Sciatic nerve (tissue), 2 donors: Measurements from ENCODE around the gene SLC26A1. TPM values are rescaled to one million over a fixed set of nuclear protein-coding genes. Genes with fewer than 3 reads are reported as not detected.
"Not testable (repeated sequence)": the region's sequence is repeated elsewhere in the genome, so short reads cannot be mapped to it uniquely, and the experiment has no call there.

Experiments used
- ATAC-seq: fragments of 200-7000 bp; cut with Tn5 transposase; one replicate; pipeline ENCODE4 v1.9.1; 2020; ENCODE audit warnings: mild to moderate bottlenecking, moderate library complexity
- DNase-seq: peaks from one replicate; pipeline ENCODE4 v3.0.0-alpha.2; 2020; ENCODE audit warnings: low spot score
- intact Hi-C: fragments of 100-400 bp; cut with DNase I; formaldehyde crosslinking; loops from one replicate; pipeline ENCODE4 v1.14.2; 2022
- total RNA-seq: library from RNA; stranded (reverse); fragmentation: NEBNext Ultra II Directional; extraction: Animal tissue kit (Norgen Biotek cat#: 25700); gene quantifications from one replicate; pipeline ENCODE4 v1.2.1, GENCODE V29; 2021
- donor health status: DM: no; HTN: no; CAD: no.
- donor health status: DM: no; HTN: no; CAD: no.

The SLC26A1 gene
- total RNA-seq, 1 donor from 2014 or later = 0.45 TPM

- intact Hi-C loops = no loop called here
- no peak for DNase-seq
- no peak for ATAC-seq
Observed at GRCh38 chr4:1002631-1003251, 9.5 kb upstream of the SLC26A1 start.

- intact Hi-C loops = no loop called here
- ATAC-seq (peak; percentile 76), DNase-seq (no peak)
Observed at GRCh38 chr4:1002131-1002630, 9.0 kb upstream of the SLC26A1 start.

DNA sequence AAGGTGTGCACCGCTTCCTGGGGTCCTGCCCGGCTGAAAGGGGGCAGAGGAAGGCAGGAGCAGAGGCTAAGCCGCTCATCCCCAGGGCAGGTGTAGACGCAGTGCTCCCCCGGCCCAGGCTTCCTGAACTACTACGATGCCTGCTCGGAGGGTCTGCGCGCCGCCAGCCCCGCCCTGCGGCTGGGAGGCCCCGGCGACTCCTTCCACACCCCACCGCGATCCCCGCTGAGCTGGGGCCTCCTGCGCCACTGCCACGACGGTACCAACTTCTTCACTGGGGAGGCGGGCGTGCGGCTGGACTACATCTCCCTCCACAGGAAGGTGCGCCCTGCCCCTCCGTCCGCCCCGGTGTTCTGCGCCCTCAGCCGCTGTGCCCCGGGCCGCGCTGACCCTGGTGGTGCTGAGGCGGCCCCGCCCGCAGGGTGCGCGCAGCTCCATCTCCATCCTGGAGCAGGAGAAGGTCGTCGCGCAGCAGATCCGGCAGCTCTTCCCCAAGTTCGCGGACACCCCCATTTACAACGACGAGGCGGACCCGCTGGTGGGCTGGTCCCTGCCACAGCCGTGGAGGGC, 8.4 kb upstream of the SLC26A1 start:
- DNase-seq (no peak), ATAC-seq (no peak)
- intact Hi-C loops = no loop called here

DNA sequence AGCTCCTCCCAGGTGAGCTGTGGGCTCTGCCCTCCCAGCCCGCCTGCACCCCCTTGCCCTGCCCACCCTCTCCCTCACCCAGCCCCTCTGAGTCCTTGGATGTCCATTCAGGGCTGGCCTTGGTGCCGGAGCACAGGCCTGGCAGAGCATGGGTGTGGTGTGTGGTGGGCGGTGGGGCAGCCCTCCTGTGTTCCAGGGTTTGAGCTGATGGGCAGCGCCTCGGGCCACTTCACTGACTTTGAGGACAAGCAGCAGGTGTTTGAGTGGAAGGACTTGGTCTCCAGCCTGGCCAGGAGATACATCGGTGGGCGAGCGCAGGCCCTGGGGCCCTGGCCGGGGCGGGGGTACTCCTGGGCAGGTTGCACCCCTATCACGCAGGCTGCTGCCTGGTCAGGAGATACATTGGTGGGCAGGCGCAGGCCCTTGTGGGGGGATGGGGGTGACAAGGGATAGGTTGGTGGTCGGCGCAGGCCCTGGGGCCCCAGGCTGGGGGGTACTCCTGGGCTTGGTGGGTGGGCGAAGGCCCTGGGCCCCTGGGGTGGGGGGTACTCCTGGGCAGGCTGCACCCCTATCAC, 7.6 kb upstream of the SLC26A1 start:
- ATAC-seq (no peak), DNase-seq (no peak)
- intact Hi-C loops = no loop called here

DNA sequence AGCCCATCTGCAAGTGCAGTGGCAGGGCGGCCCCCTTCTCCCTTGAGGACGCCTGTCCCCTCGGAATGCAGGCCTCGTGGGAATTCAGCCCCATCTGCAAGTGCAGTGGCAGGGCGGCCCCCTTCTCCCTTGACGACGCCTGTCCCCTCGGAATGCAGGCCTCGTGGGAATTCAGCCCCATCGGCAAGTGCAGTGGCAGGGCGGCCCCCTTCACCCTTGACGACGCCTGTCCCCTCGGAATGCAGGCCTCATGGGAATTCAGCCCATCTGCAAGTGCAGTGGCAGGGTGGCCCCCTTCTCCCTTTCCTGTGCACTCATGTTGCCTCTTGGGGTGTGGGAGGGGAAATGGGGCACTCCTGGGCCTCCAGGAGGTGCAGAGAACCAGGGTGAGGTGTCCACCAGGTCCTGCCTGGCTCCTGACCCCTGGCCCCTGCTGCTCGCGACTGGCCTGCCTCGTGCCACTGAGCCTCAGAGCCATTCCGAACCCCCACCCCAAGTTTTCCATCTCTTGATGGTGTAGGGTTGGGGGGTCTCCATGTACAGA, 6.8 kb upstream of the SLC26A1 start:
- DNase-seq (no peak), ATAC-seq (no peak)
- intact Hi-C loops = no loop called here

DNA sequence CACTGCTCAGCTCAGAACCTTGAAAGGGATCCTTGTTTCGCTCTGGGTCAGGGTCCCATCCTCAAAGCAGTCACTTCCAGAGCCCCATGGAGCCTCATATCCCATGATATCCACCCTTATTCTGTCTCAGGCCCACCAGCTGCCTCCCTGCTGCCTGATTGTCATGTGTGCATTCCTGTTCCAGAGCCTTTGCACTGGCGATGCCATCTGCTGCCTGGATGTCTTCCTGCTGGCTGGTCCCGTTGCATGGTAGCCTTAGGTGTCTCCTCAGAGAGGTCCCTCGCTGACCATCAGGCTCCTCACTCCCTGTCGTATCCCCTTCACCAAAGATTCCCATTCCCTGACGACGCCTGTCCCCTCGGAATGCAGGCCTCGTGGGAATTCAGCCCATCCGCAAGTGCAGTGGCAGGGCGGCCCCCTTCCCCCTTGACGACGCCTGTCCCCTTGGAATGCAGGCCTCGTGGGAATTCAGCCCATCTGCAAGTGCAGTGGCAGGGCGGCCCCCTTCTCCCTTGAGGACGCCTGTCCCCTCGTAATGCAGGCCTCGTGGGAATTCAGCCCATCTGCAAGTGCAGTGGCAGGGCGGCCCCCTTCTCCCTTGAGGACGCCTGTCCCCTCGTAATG, 6.1 kb upstream of the SLC26A1 start:
- ATAC-seq, DNase-seq, intact Hi-C loops: not testable (repeated sequence)

DNA sequence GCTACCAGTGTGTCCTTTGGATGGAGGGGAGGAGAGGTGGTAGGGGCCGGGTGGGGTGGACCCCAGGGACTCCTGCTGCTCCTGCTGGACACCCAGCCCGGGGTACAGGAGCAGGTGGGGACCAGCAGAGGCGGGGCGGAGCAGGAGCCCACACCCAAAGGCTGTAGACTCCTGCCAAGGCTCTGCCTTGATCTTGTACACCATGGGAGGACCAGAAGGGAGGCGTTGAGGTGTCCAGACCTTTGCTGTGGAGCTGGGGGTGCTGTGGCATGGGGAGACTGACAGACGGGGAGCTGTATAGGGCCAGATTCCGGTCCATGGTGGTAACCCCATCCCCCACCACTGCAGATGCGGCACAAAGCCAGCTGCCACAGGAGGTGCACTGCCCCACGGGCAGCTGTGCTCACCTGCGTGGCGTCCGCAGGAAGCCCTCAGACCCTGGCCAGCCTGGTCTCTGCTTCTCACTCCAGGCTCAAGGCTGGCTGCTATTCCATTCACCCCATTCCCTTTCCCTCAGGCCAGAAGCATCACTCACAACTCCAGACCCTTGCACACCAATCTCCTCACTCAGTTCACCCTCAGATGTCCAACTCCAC, 5.0 kb upstream of the SLC26A1 start:
- no peak for ATAC-seq
- DNase-seq = no peak
- intact Hi-C loops = no loop called here

- ATAC-seq (no peak), DNase-seq (no peak)
- intact Hi-C loops = no loop called here
Observed at GRCh38 chr4:997375-998071, 4.3 kb upstream of the SLC26A1 start.

GRCh38 chr4:996997-997374, 3.8 kb upstream of the SLC26A1 start:
- no peak for DNase-seq
- intact Hi-C loops = no loop called here
- no peak for ATAC-seq

GRCh38 chr4:996030-996996, 3.1 kb upstream of the SLC26A1 start:
- DNase-seq = no peak
- intact Hi-C loops = no loop called here
- ATAC-seq = no peak

- DNase-seq (no peak), ATAC-seq (peak; percentile 7)
- intact Hi-C loops = no loop called here
Observed at GRCh38 chr4:995311-996026, 2.3 kb upstream of the SLC26A1 start.

DNA sequence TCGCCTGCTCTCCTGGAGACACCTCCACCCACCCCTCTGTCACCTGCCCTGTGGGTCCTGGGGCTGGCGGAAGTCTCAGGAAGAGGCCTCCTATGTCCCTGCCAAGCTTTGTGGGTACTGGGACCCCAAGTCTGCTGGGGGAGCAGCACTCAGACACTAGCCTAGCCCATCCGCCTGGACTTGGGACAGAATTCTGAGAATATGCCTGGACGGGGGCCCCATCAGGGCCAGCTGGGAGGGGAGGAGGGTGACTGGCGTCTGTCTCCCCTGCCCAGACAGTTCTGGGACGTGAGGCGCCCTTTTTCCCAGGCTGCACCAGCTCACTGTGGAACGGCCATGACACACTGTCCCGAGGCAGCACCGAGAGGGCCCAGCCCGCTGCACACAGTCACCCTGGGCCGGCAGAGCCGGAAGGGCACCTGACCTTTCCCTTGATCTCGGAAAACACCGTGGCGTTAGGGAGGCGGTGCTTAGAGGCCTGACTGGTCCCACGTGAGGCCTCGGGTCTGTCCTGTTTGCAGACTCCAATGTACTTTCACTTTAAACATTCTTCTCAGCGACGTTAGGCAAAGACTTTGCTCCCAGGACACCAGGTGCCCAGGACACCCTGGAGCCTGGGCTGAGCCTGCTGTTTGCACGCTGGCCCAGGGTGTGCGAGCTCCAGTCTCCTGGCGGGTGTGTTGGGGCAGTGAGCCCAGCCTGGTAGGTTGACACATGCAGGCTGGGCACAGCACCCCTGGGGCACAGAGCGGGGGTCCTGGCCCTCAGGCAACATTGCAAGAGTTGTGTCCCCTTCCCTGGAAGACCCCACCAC, 700 bp downstream of the SLC26A1 start:
- ATAC-seq (peak; percentile 27), DNase-seq (no peak)
- intact Hi-C loops = no loop called here

DNA sequence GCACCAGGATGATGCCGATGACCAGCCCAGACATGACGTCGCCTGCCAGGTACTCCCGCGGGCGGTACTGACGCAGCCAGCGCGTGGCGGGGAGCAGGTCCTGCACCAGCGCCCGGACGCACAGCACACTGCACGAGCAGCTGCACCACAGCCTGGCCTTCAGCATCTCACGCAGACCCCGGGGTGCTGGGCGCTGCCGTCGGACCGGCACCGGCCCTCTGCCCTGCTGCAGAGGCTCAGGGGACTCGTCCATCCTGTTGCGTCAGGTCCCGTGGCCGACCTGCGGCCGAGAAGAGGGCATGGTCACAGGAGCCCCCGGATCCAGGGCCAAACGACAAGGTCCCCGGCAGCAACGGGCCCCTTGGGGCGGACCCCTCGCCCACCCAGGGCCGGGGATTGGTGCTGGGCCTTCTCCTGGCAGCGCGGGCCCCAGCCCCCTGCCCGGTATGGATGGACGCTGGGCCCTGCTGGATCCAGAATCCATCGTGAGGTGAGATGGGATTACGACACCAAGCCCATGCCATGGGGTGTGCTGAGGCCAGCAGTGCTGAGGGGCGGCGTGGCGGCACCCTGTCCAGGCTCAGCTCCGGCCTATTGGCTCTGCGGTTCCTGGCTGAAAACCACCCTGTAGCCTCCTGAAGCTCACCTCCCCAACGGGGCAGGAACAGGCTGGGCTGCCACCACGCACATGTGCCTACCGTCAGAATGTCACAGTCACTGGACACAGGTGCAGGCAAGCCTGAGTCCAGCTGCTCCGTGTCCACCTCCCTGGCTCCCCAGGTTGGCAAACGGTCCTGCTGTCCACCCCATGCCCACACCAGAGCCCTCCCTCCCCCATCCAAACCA, 1.5 kb downstream of the SLC26A1 start:
- intact Hi-C loops = no loop called here
- DNase-seq = no peak
- no peak for ATAC-seq

DNA sequence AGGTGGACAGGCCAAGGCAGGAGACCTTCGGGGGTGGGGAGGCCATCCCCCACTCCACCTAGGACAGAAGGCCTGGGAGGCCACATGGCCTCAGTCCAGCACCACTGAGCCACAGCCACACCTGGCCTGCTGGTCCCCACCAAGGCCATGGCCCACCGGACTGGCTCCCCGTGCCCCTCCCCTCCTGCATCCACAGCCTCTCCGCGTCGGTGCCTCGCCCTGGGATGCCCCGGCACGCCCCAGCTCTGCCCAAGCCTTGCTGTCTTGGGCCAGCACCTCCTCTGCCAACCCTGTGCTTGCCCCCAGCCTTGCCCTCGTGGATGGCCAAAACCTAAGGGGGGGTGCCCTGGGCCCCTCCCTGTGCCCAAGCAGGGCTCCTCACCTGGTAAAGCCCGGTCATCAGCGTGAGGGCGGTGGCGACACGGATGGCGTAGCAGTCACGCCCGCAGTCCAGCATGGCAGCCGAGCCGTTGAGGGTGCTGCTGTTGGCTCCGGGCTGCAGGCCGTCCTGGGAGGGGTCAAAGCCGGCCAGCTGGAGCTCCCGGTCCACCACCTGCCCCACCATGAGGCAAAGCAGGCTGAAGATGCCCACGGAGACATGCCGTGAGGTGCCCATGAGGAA, 2.3 kb downstream of the SLC26A1 start:
- no peak for ATAC-seq
- intact Hi-C loops = no loop called here
- no peak for DNase-seq

GRCh38 chr4:989722-990471, 3.3 kb downstream of the SLC26A1 start:
- DNase-seq = no peak
- intact Hi-C loops = no loop called here
- ATAC-seq = no peak
